SK-N-SH treated with all-trans-retinoic acid at 6 μM for 48 hours (cell line): ENCODE results near the gene FAM240B.

Experiments used
- ATAC-seq: fragments of 200-7000 bp; cut with Tn5 transposase; 3 replicates; pipeline ENCODE4 v1.9.1; 2020; ENCODE audit warnings: mild to moderate bottlenecking, moderate library complexity
- ARNTL ChIP-seq: fragments of 450-650 bp; formaldehyde crosslinking; IDR thresholded peaks from 2 replicates; pipeline ENCODE4 v1.5.0; 2020; ENCODE audit warnings: low read depth, mild to moderate bottlenecking, moderate library complexity, borderline replicate concordance
- BACH2 ChIP-seq: fragments of 250-450 bp; sonication (Bioruptor Pico); IDR thresholded peaks from 2 replicates; pipeline ENCODE4 v1.9.0; 2021; ENCODE audit warnings: mild to moderate bottlenecking, borderline replicate concordance
- CSDC2 ChIP-seq: fragments of 250-450 bp; sonication (Bioruptor Pico); IDR thresholded peaks from 2 replicates; pipeline ENCODE4 v1.5.0; 2020; ENCODE audit warnings: mild to moderate bottlenecking, moderate library complexity
- ESRRG ChIP-seq: fragments of 250-450 bp; sonication (Bioruptor Pico); IDR thresholded peaks from 2 replicates; pipeline ENCODE4 v1.6.1; 2021; ENCODE audit warnings: mild to moderate bottlenecking
- GLIS3 ChIP-seq: fragments of 250-450 bp; sonication (Bioruptor Pico); IDR thresholded peaks from 2 replicates; pipeline ENCODE4 v1.5.0; 2020; ENCODE audit warnings: mild to moderate bottlenecking, moderate library complexity
- ISL1 ChIP-seq: fragments of 250-450 bp; sonication (Bioruptor Pico); IDR thresholded peaks from 2 replicates; pipeline ENCODE4 v2.1.2; 2022; ENCODE audit warnings: mild to moderate bottlenecking, moderate library complexity
- OSR1 ChIP-seq: fragments of 250-450 bp; sonication (Bioruptor Pico); IDR thresholded peaks from 2 replicates; pipeline ENCODE4 v1.8.0; 2022; ENCODE audit warnings: moderate library complexity, mild to moderate bottlenecking, inconsistent platforms
- PATZ1 ChIP-seq: fragments of 250-450 bp; sonication (Bioruptor Pico); IDR thresholded peaks from 2 replicates; pipeline ENCODE4 v1.8.0; 2020; ENCODE audit warnings: mild to moderate bottlenecking, moderate library complexity, borderline replicate concordance
- PPARA ChIP-seq: fragments of 250-450 bp; sonication (Bioruptor Pico); IDR thresholded peaks from 2 replicates; pipeline ENCODE4 v1.5.0; 2020; ENCODE audit warnings: mild to moderate bottlenecking, borderline replicate concordance
- RARB ChIP-seq: fragments of 250-450 bp; sonication (Bioruptor Pico); IDR thresholded peaks from 2 replicates; pipeline ENCODE4 v1.8.0; 2021; ENCODE audit warnings: mild to moderate bottlenecking, moderate library complexity
- SNAI2 ChIP-seq: fragments of 250-450 bp; sonication (Bioruptor Pico); IDR thresholded peaks from 2 replicates; pipeline ENCODE4 v1.5.0; 2020; ENCODE audit warnings: mild to moderate bottlenecking, moderate library complexity
- TCF4 ChIP-seq: fragments of 250-450 bp; sonication (Bioruptor Pico); IDR thresholded peaks from 2 replicates; pipeline ENCODE4 v1.8.0; 2021; ENCODE audit warnings: mild to moderate bottlenecking, moderate library complexity, borderline replicate concordance
- TOX ChIP-seq: fragments of 250-450 bp; sonication (Bioruptor Pico); IDR thresholded peaks from 2 replicates; pipeline ENCODE4 v1.8.0; 2021; ENCODE audit warnings: mild to moderate bottlenecking, moderate library complexity, borderline replicate concordance
- ZC3H10 ChIP-seq: fragments of 250-450 bp; sonication (Bioruptor Pico); IDR thresholded peaks from 2 replicates; pipeline ENCODE4 v1.5.1; 2021; ENCODE audit warnings: mild to moderate bottlenecking, moderate library complexity
- ZFP3 ChIP-seq: fragments of 250-450 bp; sonication (Bioruptor Pico); IDR thresholded peaks from 2 replicates; pipeline ENCODE4 v1.5.0; 2020; ENCODE audit warnings: mild to moderate bottlenecking, moderate library complexity
- ZFP30 ChIP-seq: fragments of 450-650 bp; formaldehyde crosslinking; IDR thresholded peaks from 2 replicates; pipeline ENCODE4 v1.5.0; 2022; ENCODE audit warnings: mild to moderate bottlenecking, moderate library complexity
- ZNF565 ChIP-seq: fragments of 450-650 bp; formaldehyde crosslinking; conservative IDR thresholded peaks from 2 replicates; pipeline ENCODE4 v1.5.0; 2020; ENCODE audit warnings: low read depth, mild to moderate bottlenecking, moderate library complexity
- ZNF70 ChIP-seq: fragments of 450-650 bp; formaldehyde crosslinking; IDR thresholded peaks from 2 replicates; pipeline ENCODE4 v1.5.0; 2020; ENCODE audit warnings: mild to moderate bottlenecking, moderate library complexity
- ZNF8 ChIP-seq: fragments of 450-650 bp; formaldehyde crosslinking; IDR thresholded peaks from 2 replicates; pipeline ENCODE4 v1.5.0; 2020; ENCODE audit warnings: mild to moderate bottlenecking, moderate library complexity
- TF ChIP-seq, protein P1 (sequence below): fragments of 250-450 bp; sonication (Bioruptor Pico); IDR thresholded peaks from 2 replicates; pipeline ENCODE4 v1.8.0; 2021; ENCODE audit warnings: low read depth, mild to moderate bottlenecking, moderate library complexity, borderline replicate concordance
- TF ChIP-seq, protein P2 (sequence below): fragments of 250-450 bp; sonication (Bioruptor Pico); IDR thresholded peaks from 2 replicates; pipeline ENCODE4 v1.5.0; 2020; ENCODE audit warnings: mild to moderate bottlenecking, moderate library complexity
- TF ChIP-seq, protein P3 (sequence below): fragments of 250-450 bp; sonication (Bioruptor Pico); IDR thresholded peaks from 2 replicates; pipeline ENCODE4 v1.5.1; 2020; ENCODE audit warnings: low read depth, mild to moderate bottlenecking, moderate library complexity
- TF ChIP-seq, protein P4 (sequence below): fragments of 250-450 bp; sonication (Bioruptor Pico); IDR thresholded peaks from 2 replicates; pipeline ENCODE4 v1.5.1; 2021; ENCODE audit warnings: mild to moderate bottlenecking, moderate library complexity

Gene FAM240B

GRCh38 chr9:38720083-38720745 lies at the start of gene FAM240B:
Gene FAM240B, minus strand, starts transcription at chr9:38720133. Its CDS starts 16,134 bp downstream, at chr9:38703999.
- no peak for ATAC-seq
- no peak for TF ChIP-seq ZFP3 (CRISPR knock-in tag)
- no peak for TF ChIP-seq TOX (CRISPR knock-in tag)
- no peak for TF ChIP-seq OSR1 (CRISPR knock-in tag)
- TF ChIP-seq GLIS3: no peak
- no peak for TF ChIP-seq ISL1 (CRISPR knock-in tag)
- TF ChIP-seq RARB (CRISPR knock-in tag): no peak
- TF ChIP-seq ZC3H10 (CRISPR knock-in tag): no peak
- TF ChIP-seq, protein P1, sequence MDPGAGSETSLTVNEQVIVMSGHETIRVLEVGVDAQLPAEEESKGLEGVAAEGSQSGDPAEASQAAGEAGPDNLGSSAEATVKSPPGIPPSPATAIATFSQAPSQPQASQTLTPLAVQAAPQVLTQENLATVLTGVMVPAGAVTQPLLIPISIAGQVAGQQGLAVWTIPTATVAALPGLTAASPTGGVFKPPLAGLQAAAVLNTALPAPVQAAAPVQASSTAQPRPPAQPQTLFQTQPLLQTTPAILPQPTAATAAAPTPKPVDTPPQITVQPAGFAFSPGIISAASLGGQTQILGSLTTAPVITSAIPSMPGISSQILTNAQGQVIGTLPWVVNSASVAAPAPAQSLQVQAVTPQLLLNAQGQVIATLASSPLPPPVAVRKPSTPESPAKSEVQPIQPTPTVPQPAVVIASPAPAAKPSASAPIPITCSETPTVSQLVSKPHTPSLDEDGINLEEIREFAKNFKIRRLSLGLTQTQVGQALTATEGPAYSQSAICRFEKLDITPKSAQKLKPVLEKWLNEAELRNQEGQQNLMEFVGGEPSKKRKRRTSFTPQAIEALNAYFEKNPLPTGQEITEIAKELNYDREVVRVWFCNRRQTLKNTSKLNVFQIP (CRISPR knock-in tag): no peak
- TF ChIP-seq PPARA (CRISPR knock-in tag): no peak
- no peak for TF ChIP-seq PATZ1 (CRISPR knock-in tag)
- no peak for TF ChIP-seq ZNF8 (CRISPR knock-in tag)
- TF ChIP-seq, protein P2, sequence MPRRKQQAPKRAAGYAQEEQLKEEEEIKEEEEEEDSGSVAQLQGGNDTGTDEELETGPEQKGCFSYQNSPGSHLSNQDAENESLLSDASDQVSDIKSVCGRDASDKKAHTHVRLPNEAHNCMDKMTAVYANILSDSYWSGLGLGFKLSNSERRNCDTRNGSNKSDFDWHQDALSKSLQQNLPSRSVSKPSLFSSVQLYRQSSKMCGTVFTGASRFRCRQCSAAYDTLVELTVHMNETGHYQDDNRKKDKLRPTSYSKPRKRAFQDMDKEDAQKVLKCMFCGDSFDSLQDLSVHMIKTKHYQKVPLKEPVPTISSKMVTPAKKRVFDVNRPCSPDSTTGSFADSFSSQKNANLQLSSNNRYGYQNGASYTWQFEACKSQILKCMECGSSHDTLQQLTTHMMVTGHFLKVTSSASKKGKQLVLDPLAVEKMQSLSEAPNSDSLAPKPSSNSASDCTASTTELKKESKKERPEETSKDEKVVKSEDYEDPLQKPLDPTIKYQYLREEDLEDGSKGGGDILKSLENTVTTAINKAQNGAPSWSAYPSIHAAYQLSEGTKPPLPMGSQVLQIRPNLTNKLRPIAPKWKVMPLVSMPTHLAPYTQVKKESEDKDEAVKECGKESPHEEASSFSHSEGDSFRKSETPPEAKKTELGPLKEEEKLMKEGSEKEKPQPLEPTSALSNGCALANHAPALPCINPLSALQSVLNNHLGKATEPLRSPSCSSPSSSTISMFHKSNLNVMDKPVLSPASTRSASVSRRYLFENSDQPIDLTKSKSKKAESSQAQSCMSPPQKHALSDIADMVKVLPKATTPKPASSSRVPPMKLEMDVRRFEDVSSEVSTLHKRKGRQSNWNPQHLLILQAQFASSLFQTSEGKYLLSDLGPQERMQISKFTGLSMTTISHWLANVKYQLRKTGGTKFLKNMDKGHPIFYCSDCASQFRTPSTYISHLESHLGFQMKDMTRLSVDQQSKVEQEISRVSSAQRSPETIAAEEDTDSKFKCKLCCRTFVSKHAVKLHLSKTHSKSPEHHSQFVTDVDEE: no peak
- TF ChIP-seq ARNTL: no peak
- TF ChIP-seq ZFP30 (CRISPR knock-in tag): no peak
- TF ChIP-seq ZNF565: no peak
- no peak for TF ChIP-seq SNAI2 (CRISPR knock-in tag)
- no peak for TF ChIP-seq CSDC2 (CRISPR knock-in tag)
- TF ChIP-seq TCF4 (CRISPR knock-in tag): no peak
- TF ChIP-seq, protein P3, sequence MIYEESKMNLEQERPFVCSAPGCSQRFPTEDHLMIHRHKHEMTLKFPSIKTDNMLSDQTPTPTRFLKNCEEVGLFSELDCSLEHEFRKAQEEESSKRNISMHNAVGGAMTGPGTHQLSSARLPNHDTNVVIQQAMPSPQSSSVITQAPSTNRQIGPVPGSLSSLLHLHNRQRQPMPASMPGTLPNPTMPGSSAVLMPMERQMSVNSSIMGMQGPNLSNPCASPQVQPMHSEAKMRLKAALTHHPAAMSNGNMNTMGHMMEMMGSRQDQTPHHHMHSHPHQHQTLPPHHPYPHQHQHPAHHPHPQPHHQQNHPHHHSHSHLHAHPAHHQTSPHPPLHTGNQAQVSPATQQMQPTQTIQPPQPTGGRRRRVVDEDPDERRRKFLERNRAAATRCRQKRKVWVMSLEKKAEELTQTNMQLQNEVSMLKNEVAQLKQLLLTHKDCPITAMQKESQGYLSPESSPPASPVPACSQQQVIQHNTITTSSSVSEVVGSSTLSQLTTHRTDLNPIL (CRISPR knock-in tag): no peak

- no peak for TF ChIP-seq TCF4 (CRISPR knock-in tag)
- TF ChIP-seq CSDC2 (CRISPR knock-in tag): no peak
- TF ChIP-seq RARB (CRISPR knock-in tag): no peak
- TF ChIP-seq OSR1 (CRISPR knock-in tag): no peak
- no peak for TF ChIP-seq ZNF565
- TF ChIP-seq, protein P3 (CRISPR knock-in tag): no peak
- TF ChIP-seq PPARA (CRISPR knock-in tag): no peak
- TF ChIP-seq, protein P1 (CRISPR knock-in tag): no peak
- TF ChIP-seq ARNTL: no peak
- TF ChIP-seq ZNF8 (CRISPR knock-in tag): no peak
- no peak for TF ChIP-seq SNAI2 (CRISPR knock-in tag)
- no peak for TF ChIP-seq GLIS3
- TF ChIP-seq BACH2 (CRISPR knock-in tag): no peak
- no peak for TF ChIP-seq ZC3H10 (CRISPR knock-in tag)
- TF ChIP-seq, protein P4, sequence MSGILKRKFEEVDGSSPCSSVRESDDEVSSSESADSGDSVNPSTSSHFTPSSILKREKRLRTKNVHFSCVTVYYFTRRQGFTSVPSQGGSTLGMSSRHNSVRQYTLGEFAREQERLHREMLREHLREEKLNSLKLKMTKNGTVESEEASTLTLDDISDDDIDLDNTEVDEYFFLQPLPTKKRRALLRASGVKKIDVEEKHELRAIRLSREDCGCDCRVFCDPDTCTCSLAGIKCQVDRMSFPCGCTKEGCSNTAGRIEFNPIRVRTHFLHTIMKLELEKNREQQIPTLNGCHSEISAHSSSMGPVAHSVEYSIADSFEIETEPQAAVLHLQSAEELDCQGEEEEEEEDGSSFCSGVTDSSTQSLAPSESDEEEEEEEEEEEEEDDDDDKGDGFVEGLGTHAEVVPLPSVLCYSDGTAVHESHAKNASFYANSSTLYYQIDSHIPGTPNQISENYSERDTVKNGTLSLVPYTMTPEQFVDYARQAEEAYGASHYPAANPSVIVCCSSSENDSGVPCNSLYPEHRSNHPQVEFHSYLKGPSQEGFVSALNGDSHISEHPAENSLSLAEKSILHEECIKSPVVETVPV: no peak
- TF ChIP-seq ESRRG (CRISPR knock-in tag): no peak
- no peak for TF ChIP-seq ZFP3 (CRISPR knock-in tag)
- TF ChIP-seq ZNF70 (CRISPR knock-in tag): no peak
- TF ChIP-seq, all 23 proteins: peak for 0
Measured at GRCh38 chr9:38768351-38768761, 48.4 kb upstream of the FAM240B start.

More at GRCh38 chr9:38768351-38768761, 48.4 kb upstream of the FAM240B start:
- no peak for ATAC-seq
